ENCODE measurements around the gene AMZ1.

DNA sequence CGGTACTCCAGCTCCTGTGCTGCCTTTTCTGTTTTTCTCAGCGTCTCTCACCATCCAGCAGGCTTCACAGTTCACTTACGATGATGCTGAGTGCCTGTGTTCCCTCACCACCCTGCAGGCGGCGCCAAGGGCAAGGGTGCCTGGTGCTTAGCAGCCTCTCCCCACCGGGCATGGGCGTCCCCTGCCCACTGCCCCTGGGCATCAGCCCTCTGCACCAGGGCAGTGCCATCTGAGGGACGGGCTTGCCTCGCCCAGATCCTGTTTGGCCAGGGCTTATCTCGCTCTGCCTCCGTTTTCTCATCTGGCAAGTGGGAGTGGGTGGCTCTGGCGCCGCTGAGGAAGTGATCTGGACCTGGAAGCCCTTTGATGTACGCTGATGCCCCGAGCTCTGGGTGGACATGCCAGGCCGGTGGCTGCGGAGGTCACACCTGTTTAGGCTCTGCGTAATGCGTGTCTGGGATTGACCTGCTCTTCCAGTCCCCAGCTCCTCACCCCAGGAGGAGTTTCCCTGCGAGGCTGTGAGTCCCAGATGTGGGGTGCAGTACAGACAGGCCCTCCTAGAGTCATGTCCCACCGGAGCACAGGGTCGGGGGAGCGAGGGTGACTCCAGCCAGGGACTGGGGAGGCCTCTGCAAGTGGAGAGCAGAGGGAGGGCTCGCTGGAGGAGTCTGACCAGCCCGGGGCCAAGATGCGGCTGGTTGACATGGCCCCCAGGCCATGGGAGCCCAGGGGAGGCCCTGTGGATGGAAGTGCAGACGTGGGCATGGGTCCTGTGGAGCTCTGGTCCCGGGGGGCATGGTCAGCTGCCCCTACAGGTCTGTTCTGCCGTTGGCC, 44.4 kb upstream of the AMZ1 start:
- TF ChIP-seq POLR2A (IDR thresholded peaks at IDR 0.05), result no peak
- TF ChIP-seq, protein P1, sequence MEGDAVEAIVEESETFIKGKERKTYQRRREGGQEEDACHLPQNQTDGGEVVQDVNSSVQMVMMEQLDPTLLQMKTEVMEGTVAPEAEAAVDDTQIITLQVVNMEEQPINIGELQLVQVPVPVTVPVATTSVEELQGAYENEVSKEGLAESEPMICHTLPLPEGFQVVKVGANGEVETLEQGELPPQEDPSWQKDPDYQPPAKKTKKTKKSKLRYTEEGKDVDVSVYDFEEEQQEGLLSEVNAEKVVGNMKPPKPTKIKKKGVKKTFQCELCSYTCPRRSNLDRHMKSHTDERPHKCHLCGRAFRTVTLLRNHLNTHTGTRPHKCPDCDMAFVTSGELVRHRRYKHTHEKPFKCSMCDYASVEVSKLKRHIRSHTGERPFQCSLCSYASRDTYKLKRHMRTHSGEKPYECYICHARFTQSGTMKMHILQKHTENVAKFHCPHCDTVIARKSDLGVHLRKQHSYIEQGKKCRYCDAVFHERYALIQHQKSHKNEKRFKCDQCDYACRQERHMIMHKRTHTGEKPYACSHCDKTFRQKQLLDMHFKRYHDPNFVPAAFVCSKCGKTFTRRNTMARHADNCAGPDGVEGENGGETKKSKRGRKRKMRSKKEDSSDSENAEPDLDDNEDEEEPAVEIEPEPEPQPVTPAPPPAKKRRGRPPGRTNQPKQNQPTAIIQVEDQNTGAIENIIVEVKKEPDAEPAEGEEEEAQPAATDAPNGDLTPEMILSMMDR (IDR thresholded peaks at IDR 0.05), result no peak
